Limb (tissue), 2 donors: ENCODE results near the gene C6orf89.

ENCODE experiments used
- DNase-seq, 2 donors: peaks; one replicate each; pipeline ENCODE4 v3.0.0-alpha.2; 2016; ENCODE audit errors: extremely low spot score in 2 of 2

C6orf89 gene

GRCh38 chr6:36968266-36968977 is 82.7 kb downstream of the C6orf89 start:
- no peak for DNase-seq

GRCh38 chr6:36969240-36969691 is 83.5 kb downstream of the C6orf89 start:
- no peak for DNase-seq

GRCh38 chr6:36969988-36970891 is 84.5 kb downstream of the C6orf89 start:
- DNase-seq = no peak

- no peak for DNase-seq
These were observed 85.4 kb downstream of the C6orf89 start for GRCh38 chr6:36970892-36971842.

GRCh38 chr6:36971921-36972673 is 86.3 kb downstream of the C6orf89 start:
- no peak for DNase-seq

- DNase-seq = no peak
These were observed 87.4 kb downstream of the C6orf89 start for GRCh38 chr6:36973190-36973589.

GRCh38 chr6:36973647-36974046 is 87.9 kb downstream of the C6orf89 start:
- no peak for DNase-seq

- DNase-seq = no peak
These were observed 89.7 kb downstream of the C6orf89 start for GRCh38 chr6:36975231-36976006.

GRCh38 chr6:36976007-36976264 is 90.2 kb downstream of the C6orf89 start:
- DNase-seq = no peak

- no peak for DNase-seq
These were observed 90.8 kb downstream of the C6orf89 start for GRCh38 chr6:36976509-36976908.

GRCh38 chr6:36976931-36977330 is 91.2 kb downstream of the C6orf89 start:
- no peak for DNase-seq

- DNase-seq = no peak
These were observed 91.8 kb downstream of the C6orf89 start for GRCh38 chr6:36977470-36977941.
